ENCODE measurements around the gene CREB5. TPM values are rescaled to one million over a fixed set of nuclear protein-coding genes. Genes with fewer than 3 reads are reported as not detected.

CREB5 gene
- polyA plus RNA-seq, 3 donors, result 1.3 to 33.2 (median 26.7) TPM

DNA sequence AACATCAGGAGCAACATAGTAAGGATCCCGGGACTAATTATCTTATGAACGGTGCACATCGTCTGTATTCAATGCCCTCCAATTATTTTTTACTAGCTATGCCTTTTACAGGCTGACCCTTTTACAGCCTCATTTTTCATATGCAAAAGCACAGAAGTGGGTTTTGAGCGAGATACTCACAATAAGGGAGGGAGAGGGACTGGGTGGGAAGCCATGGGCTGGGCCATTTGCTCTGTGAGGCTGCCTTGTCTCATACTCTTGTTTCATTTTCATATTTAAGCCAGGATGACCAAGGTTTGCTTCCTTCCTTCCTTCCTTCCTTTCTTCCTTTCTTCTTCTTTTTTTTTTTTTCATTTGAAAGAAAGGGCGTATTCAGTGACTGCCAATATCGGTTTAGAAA lies 286.5 kb downstream of the CREB5 start:
- WGBS, 3 donors, result 54 to 78% (median 58%) methylated on average over 6 of the region's 6 CpGs
- no peak overlapping the region for H3K27ac ChIP-seq (ENCODE audit: low read depth, low read length)

GRCh38 chr7:28700096-28700495 lies 287.8 kb downstream of the CREB5 start:
- WGBS, 3 donors, result 60 to 65% (median 63%) methylated on average over 7 of the region's 7 CpGs
- H3K27ac ChIP-seq (ENCODE audit: low read depth, low read length), result no peak overlapping the region

DNA sequence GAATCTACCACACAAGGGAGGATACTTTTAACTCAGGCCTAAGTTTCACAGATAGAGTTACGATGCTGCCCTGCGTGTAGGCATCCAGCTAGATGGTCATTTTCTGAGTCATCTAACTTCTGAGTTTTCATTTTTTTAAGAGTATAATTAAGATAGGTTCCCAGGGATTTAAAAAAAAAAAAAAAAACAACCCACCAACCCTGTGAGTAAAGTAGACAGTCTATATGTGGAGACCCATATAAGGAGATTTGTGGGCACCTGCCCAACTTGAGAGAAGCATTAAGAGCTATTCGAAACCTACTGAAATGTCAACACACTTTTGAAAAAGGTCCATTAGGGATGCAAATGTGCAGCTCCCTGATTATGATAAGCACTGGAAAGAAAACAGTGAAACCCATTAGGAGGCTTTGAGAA lies 288.5 kb downstream of the CREB5 start:
- 67 to 91% (median 72%) methylated on average over 3 of the region's 3 CpGs for WGBS, 3 donors
- no peak overlapping the region for H3K27ac ChIP-seq (ENCODE audit: low read depth, low read length)

- H3K27ac ChIP-seq (ENCODE audit: low read depth, low read length), result no peak overlapping the region
- WGBS, 3 donors, result 34 to 46% (median 45%) methylated on average over 1 of the region's 1 CpG
Observed at GRCh38 chr7:28701731-28702130, 289.4 kb downstream of the CREB5 start.

DNA sequence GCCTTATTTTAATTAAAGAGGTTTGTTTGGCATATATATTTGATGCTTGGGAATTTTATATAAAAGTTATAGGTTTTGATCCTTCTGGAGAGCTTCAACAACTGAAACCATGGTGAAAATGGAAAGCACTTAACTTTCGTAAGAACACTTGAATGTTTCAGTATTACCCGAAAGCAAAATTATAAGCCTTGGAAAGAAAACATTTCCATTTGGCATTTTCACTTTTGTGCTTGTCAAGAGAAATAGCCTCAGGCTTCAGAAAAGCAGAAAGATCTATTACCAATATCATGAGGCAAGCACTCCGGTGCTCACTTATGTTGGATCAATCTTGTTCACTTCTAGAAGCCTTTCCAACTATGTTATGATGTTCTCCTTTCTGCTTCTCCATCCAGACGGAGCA lies 289.9 kb downstream of the CREB5 start:
- no peak overlapping the region for H3K27ac ChIP-seq (ENCODE audit: low read depth, low read length)
- 77 to 88% (median 82%) methylated on average over 4 of the region's 4 CpGs for WGBS, 3 donors

DNA sequence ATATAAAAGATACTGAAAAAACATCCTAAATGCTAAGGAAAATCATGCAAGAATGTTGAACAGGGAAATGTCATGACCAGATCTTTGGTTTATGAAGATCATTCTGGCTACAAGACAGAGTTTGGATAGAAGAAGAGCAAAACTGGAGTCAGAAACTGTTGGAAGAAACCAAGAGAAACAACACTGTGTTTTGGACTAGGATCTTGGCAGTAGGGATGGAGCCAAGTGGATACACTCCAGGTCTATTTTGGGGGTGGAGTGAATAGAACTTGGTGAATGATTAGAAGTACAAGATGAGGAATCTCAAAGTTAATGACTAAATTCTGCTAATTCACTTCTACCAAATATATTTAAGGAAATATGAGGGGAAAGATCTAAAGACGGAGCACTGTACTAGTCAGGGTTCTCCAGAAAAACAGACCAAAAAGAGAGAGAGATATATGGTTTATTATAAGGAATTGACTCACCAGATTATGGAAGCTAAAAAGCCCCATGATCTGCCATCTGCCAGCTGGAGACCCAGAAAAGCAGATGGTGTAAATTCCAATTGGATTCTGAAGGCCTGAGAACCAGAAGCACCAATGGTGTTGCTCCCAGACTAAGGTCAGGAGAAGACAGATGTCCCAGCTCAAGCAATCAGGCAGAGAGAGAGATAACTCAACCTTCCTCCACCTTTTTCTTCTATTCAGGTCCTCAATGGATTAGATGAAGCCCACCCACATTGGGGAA lies 290.9 kb downstream of the CREB5 start:
- no peak overlapping the region for H3K27ac ChIP-seq (ENCODE audit: low read depth, low read length)
- WGBS, 3 donors, result 90 to 98% (median 96%) methylated on average over 1 of the region's 1 CpG

DNA sequence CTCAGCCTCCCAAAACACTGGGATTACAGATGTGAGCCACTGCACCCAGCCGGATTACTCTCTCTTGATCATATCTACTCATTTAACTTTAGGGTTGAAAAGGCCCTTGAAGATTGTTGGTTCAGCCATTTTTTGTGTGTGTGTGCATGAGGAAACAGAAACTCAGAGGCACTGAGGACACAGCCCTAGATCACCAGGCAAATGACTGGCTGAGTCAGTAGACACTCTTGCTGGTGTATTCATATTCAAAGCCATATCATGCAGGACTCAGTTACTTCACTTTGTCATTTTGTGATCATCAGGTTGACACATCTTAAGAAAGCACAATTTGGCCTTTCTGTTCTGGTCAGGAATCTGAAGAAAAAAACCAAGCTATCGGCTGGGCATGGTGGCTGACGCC lies 292.4 kb downstream of the CREB5 start:
- no peak overlapping the region for H3K27ac ChIP-seq (ENCODE audit: low read depth, low read length)
- WGBS, 3 donors, result 82 to 99% (median 97%) methylated on average over 3 of the region's 3 CpGs

DNA sequence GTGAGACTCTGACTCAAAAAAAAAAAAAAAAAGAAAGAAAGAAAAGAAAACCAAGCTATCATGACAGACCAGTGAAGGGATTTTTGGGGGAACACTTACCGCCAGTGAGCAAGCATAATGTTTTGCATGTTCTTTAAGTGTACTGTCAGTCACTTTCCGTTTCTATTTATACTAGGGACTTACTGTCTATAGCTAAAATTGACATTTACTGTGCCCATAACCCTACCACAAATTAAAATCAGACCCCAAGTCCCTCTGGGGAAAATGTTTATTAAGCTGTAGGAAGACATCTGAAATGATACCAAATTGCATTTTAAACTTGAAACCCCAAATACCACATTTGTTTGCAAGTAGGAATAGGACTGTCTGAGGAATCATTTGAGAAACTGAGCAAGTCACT lies 293.0 kb downstream of the CREB5 start:
- no peak overlapping the region for H3K27ac ChIP-seq (ENCODE audit: low read depth, low read length)
- WGBS, 3 donors, result 85 to 89% (median 87%) methylated on average over 2 of the region's 2 CpGs

- WGBS, 3 donors, result 52 to 65% (median 63%) methylated on average over 1 of the region's 1 CpG
- no peak overlapping the region for H3K27ac ChIP-seq (ENCODE audit: low read depth, low read length)
Observed at GRCh38 chr7:28706584-28706983, 294.3 kb downstream of the CREB5 start.

DNA sequence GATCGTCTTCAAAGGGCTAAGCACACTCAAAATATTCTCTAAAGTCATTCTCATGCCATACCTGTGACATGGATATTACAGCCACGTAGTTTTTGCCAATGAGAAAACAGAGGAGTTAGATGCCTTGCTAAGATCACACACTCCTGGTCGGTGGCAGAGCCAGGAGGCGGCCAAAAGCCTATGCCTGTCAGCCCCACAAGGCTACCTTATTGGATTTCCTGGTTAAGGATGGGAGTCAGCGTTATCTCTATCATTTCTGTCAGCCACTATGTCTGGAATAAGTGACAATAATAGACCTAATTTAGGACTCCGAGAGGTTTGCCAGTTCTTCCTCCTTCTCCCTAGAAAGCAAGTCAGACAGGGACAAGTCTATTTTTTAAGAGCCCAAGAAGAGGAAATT lies 295.0 kb downstream of the CREB5 start:
- WGBS, 3 donors, result 74 to 81% (median 78%) methylated on average over 6 of the region's 6 CpGs
- H3K27ac ChIP-seq (ENCODE audit: low read depth, low read length), result no peak overlapping the region

- 35 to 64% (median 54%) methylated on average over 15 of the region's 15 CpGs for WGBS, 3 donors
- H3K27ac ChIP-seq (ENCODE audit: low read depth, low read length), result no peak overlapping the region
Observed at GRCh38 chr7:28708033-28708951, 296.0 kb downstream of the CREB5 start.

DNA sequence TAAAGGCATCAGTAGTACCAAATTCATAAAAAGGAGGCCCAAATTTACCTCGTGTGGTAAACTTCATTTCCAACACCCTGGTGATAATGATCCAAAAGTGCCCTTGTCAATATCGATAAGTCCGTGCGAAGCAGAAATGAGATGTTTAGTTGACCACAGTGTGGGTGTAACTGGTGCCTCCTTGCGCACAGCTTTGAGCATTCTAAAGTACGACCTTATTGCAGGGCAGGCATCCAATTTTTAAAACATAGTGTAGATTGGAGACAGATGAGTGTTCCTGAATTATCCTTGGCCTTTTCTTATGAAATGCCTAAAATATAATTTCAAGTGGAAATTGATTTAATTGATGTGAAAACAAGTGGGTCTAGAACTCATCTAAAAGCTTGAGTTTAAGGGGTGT lies 297.4 kb downstream of the CREB5 start:
- no peak overlapping the region for H3K27ac ChIP-seq (ENCODE audit: low read depth, low read length)
- 84 to 91% (median 91%) methylated on average over 6 of the region's 6 CpGs for WGBS, 3 donors

DNA sequence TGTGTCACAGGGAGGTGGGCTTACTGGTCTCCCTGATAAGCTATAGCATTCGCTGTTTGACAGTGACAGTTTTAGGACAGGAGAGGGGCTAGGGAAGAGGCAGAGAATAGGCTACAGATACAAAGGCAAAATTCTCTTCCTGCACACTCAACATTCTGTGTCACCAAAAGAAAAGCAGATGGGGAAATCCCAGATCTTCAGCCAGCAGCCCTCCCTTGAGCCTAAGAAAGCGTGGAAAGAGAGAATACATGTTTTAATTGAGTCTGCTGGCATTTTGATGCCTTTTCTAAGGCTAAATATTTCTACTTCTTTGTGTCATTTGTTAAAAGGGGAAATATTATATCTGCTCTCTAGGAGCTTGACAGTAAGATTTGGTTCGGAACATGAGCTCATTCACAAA lies 298.8 kb downstream of the CREB5 start:
- WGBS, 3 donors, result 70 to 91% (median 73%) methylated on average over 3 of the region's 3 CpGs
- no peak overlapping the region for H3K27ac ChIP-seq (ENCODE audit: low read depth, low read length)

- WGBS, 3 donors, result 61 to 95% (median 93%) methylated on average over 6 of the region's 6 CpGs
- no peak overlapping the region for H3K27ac ChIP-seq (ENCODE audit: low read depth, low read length)
Observed at GRCh38 chr7:28714459-28715120, 302.3 kb downstream of the CREB5 start.

- WGBS, 3 donors, result 50 to 76% (median 68%) methylated on average over 3 of the region's 3 CpGs
- H3K27ac ChIP-seq (ENCODE audit: low read depth, low read length), result no peak overlapping the region
Observed at GRCh38 chr7:28717445-28718054, 305.2 kb downstream of the CREB5 start.

DNA sequence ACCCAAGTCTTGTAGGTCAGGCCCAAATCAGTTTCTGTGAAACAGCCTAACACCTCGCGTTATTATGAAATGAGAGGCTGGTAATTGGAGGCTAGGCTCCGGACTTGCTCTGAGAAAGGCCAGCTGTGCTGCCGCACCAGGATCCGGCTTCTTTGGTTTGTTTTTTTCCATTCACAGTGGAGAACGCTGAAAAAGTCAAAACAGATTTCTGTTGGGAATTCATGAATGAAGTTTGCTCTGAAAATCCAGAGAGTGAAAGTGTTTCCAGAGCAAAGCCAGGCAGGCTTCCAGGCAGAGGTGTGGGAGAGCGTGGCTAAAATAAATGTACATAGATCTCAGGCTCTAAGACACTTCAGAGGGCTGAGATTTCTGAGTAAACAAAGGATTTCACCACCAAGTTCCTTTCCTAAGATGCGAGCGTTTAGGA lies 305.8 kb downstream of the CREB5 start:
- WGBS, 3 donors, result 52 to 69% (median 57%) methylated on average over 9 of the region's 9 CpGs
- no peak overlapping the region for H3K27ac ChIP-seq (ENCODE audit: low read depth, low read length)

DNA sequence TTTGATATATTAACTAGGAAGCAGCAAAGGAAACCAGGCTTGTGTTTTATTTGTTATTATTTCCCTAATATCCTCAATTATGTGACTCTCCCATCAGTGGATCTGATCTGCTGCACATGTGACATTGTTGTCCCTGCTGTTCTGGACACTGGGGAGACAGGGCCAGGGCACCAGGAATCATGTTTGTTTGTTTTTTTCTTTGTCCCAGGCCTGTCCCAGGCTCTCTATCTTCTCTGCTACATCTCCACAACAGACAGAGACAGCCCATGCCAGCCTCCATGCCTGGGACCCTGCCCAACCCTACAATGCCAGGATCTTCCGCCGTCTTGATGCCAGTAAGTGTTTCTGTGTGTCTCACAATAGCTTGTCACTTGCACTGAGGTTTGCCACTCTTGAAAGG lies 306.2 kb downstream of the CREB5 start:
- 92 to 96% (median 93%) methylated on average over 2 of the region's 2 CpGs for WGBS, 3 donors
- no peak overlapping the region for H3K27ac ChIP-seq (ENCODE audit: low read depth, low read length)

GRCh38 chr7:28722684-28723083 lies 310.4 kb downstream of the CREB5 start:
- 84 to 92% (median 91%) methylated on average over 4 of the region's 4 CpGs for WGBS, 3 donors
- no peak overlapping the region for H3K27ac ChIP-seq (ENCODE audit: low read depth, low read length)

DNA sequence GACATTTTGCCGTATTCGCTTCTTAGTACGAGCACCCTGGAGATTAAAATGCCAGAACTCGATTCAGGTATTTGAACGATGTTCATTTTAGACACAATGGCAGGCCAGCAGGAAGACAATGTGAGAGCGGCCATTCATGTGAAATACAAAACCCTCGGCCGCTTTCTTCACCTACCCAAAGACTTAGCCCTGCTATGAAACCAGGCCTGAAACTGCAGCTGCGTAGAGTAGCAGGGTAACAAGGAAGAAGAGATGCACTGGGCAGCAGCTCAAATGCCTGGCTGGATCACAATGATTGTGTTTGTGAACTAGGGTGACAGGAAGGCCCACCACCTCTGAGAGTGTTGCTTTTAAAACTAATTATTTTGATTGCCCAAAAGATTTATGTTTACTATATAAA lies 311.0 kb downstream of the CREB5 start:
- no peak overlapping the region for H3K27ac ChIP-seq (ENCODE audit: low read depth, low read length)
- 81 to 88% (median 87%) methylated on average over 9 of the region's 9 CpGs for WGBS, 3 donors
